Gastrocnemius medialis (tissue), 4 donors: ENCODE measurements around the gene PM20D2. TPM values are rescaled to one million over a fixed set of nuclear protein-coding genes. Genes with fewer than 3 reads are reported as not detected.

Experiments used
- ATAC-seq, 2 donors: fragments of 150-250 bp; one replicate each; pipeline ENCODE4 v1.9.1; 2016
- DNase-seq, 2 donors: peaks; one replicate each; pipeline ENCODE4 v3.0.0-alpha.2; 2019
- H3K27ac ChIP-seq, 4 donors: fragments of 200-600 bp; sonication (generic); 1 replicate in 1 of 4; 2 replicates in 3 of 4; pipeline ENCODE4 v1.5.1; 2016 to 2018; ENCODE audit warnings: mild to moderate bottlenecking in 2 of 4, moderate library complexity in 1 of 4
- H3K27me3 ChIP-seq, 3 donors: fragments of 200-600 bp; sonication (generic) in 2 of 3; 1 replicate in 1 of 3; 2 replicates in 2 of 3; pipeline versions ENCODE4 v1.5.1 to v1.6.0; 2016 to 2019; ENCODE audit warnings: mild to moderate bottlenecking in 1 of 3, moderate library complexity in 1 of 3
- H3K36me3 ChIP-seq, 2 donors: fragments of 200-600 bp; sonication (generic) in 1 of 2; one replicate each; pipeline ENCODE4 v1.5.1; 2017 to 2018
- H3K4me1 ChIP-seq, 2 donors: fragments of 200-600 bp; sonication (generic) in 1 of 2; one replicate each; pipeline ENCODE4 v1.5.1; 2016 to 2017; ENCODE audit warnings: mild to moderate bottlenecking in 2 of 2
- H3K4me3 ChIP-seq, 4 donors: fragments of 200-600 bp; sonication (generic) in 3 of 4; 1 replicate in 1 of 4; 2 replicates in 3 of 4; pipeline ENCODE4 v1.5.1; 2016 to 2019; ENCODE audit warnings: mild to moderate bottlenecking in 2 of 4
- H3K9me3 ChIP-seq, 3 donors: fragments of 200-600 bp; sonication (generic) in 2 of 3; 1 replicate in 1 of 3; 2 replicates in 2 of 3; pipeline ENCODE4 v1.5.1; 2016 to 2019
- POLR2A ChIP-seq, 2 donors: fragments of 450-650 bp; IDR thresholded peaks; one replicate each; pipeline ENCODE4 v1.6.1; 2017; ENCODE audit warnings: antibody characterized with exemption in 2 of 2, mild to moderate bottlenecking in 2 of 2, moderate library complexity in 2 of 2
- in situ Hi-C, 4 donors: fragments of 200-750 bp; cut with MboI; loops; one replicate each; pipeline versions ENCODE4 v1.15.0 to v1.8.0; 2017; ENCODE audit warnings: low sequenced_read_pairs in 4 of 4
- intact Hi-C: fragments of 100-400 bp; cut with DNase I; formaldehyde crosslinking; loops from one replicate; pipeline ENCODE4 v1.15.1; 2023; ENCODE audit warnings: low total_unique reads
- total RNA-seq, 4 donors: library from RNA; depleted of rRNA; stranded (reverse); fragments of >200 nt; gene quantifications; one replicate each; pipeline versions ENCODE4 v1.1.0 to v1.2.3, GENCODE V29; 2016
- TF ChIP-seq, protein P1 (sequence below), 5 experiments: fragments of 450-650 bp in 3 of 5; fragments of 200-600 bp in 2 of 5; sonication (generic) in 2 of 5; IDR thresholded peaks in 4 of 5; conservative IDR thresholded peaks in 1 of 5; 1 replicate in 4 of 5; 2 replicates in 1 of 5; pipeline ENCODE4 v1.5.1; 2016 to 2019; ENCODE audit warnings: antibody characterized with exemption in 5 of 5, mild to moderate bottlenecking in 3 of 5, moderate library complexity in 3 of 5

PM20D2 gene
- total RNA-seq, 4 donors from 2014 or later = 18.1 to 54.6 (median 26.3) TPM

DNA sequence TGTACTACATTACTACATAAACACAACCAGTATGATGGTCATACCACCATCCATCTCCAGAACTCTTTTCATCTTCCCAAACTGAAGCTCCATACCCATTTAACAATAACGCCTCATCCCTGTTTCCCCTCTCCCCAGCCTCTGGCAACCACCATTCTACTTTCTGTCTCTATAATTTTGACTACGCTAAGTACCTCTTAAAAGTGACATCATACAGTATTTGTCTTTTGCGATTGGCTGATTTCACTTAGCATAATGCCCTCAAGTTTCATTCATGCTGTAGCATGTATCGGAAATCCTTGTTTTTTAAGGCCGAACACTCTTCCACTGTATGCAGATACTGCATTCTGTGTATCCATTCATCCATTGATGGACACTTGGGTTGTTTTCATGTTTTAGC, 41.6 kb downstream of the PM20D2 start:
- H3K4me3 ChIP-seq = no peak overlapping the region
- no peaks in the 10 kb centered on the region for H3K27me3 ChIP-seq
- no peaks in the 10 kb centered on the region for H3K36me3 ChIP-seq
- no peak for ATAC-seq
- H3K4me1 ChIP-seq = peaks cover 8 to 18% of the 10 kb centered on the region in 2 donors
- no peaks in the 10 kb centered on the region for H3K9me3 ChIP-seq
- TF ChIP-seq, protein P1, sequence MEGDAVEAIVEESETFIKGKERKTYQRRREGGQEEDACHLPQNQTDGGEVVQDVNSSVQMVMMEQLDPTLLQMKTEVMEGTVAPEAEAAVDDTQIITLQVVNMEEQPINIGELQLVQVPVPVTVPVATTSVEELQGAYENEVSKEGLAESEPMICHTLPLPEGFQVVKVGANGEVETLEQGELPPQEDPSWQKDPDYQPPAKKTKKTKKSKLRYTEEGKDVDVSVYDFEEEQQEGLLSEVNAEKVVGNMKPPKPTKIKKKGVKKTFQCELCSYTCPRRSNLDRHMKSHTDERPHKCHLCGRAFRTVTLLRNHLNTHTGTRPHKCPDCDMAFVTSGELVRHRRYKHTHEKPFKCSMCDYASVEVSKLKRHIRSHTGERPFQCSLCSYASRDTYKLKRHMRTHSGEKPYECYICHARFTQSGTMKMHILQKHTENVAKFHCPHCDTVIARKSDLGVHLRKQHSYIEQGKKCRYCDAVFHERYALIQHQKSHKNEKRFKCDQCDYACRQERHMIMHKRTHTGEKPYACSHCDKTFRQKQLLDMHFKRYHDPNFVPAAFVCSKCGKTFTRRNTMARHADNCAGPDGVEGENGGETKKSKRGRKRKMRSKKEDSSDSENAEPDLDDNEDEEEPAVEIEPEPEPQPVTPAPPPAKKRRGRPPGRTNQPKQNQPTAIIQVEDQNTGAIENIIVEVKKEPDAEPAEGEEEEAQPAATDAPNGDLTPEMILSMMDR (IDR thresholded peaks at IDR 0.05 in 4 of 5, conservative IDR thresholded peaks at IDR 0.05 in 1 of 5) = no peak
- TF ChIP-seq POLR2A (IDR thresholded peaks at IDR 0.05) = no peak
- intact Hi-C loops = loop anchor here (1.0 to 2.0 kb wide), 4 partner anchors 25 to 153 kb away; partner anchors contain the start of gene PNRC1
- in situ Hi-C loops = no loop called here
- H3K27ac ChIP-seq = peak overlapping the region; percentile 76 to 95 (median 84)
- no peak for DNase-seq

GRCh38 chr6:89190741-89191140, 44.9 kb downstream of the PM20D2 start:
- Histone ChIP-seq H3K27ac (no peak overlapping the region), H3K9me3 (no peaks in the 10 kb centered on the region), H3K27me3 (no peaks in the 10 kb centered on the region), H3K36me3 (no peaks in the 10 kb centered on the region), H3K4me3 (no peak overlapping the region), H3K4me1 (peaks cover 4 to 13% of the 10 kb centered on the region in 2 donors)
- in situ Hi-C loops (no loop called here), intact Hi-C loops (no loop called here)
- no peak for ATAC-seq
- DNase-seq = no peak
- TF ChIP-seq, protein P1 (IDR thresholded peaks at IDR 0.05 in 4 of 5, conservative IDR thresholded peaks at IDR 0.05 in 1 of 5) = no peak
- TF ChIP-seq POLR2A (IDR thresholded peaks at IDR 0.05) = no peak

DNA sequence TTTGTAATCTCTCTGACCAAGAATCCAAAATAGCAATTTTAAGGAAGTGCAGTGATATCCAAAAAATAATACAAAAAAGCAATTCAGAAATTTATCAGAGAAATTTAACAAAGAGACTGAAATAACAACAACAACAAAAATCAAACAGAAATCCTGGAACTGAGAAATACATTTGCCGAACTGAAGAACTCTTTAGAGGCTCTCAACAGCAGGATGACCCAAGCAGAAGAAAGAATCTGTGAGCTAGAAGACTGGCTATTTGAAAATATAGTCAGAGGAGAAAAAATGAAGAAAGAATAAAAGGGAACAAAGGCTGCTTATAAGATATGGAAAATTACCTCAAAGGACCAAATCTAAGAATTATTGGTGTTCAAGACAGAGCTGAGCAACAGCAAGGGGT, 48.7 kb downstream of the PM20D2 start:
- Histone ChIP-seq H3K4me1 (no peaks in the 10 kb centered on the region), H3K27ac (no peak overlapping the region), H3K4me3 (no peak overlapping the region), H3K27me3 (no peaks in the 10 kb centered on the region), H3K9me3 (no peaks in the 10 kb centered on the region), H3K36me3 (no peaks in the 10 kb centered on the region)
- ATAC-seq (no peak), DNase-seq (no peak)
- in situ Hi-C loops (no loop called here), intact Hi-C loops (no loop called here)
- TF ChIP-seq, protein P1 (IDR thresholded peaks at IDR 0.05 in 4 of 5, conservative IDR thresholded peaks at IDR 0.05 in 1 of 5) = no peak
- TF ChIP-seq POLR2A (IDR thresholded peaks at IDR 0.05) = no peak

DNA sequence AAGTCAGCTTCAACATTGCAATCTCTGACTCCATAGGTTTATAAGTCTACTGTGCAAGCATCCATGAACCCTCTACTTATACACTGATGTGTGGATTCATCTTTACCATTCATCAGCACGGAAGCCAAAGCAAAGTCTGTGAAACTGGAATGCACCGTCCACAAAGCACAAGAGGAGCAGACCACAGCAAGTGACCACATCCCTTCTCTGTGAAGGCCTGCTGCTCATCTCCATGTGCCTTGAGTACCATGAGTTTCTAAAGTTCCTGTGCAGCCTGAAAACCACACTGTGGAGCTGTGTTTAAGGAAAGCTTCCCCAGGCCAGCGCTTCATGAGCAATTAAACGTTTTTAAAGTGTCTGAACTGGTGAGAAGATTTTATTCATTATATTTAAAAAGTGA, 51.3 kb downstream of the PM20D2 start:
- DNase-seq (no peak), ATAC-seq (no peak)
- no peaks in the 10 kb centered on the region for H3K36me3 ChIP-seq
- no peaks in the 10 kb centered on the region for H3K27me3 ChIP-seq
- no peak overlapping the region for H3K27ac ChIP-seq
- no peak overlapping the region for H3K4me3 ChIP-seq
- in situ Hi-C loops = no loop called here
- no peak for TF ChIP-seq POLR2A (IDR thresholded peaks at IDR 0.05)
- TF ChIP-seq, protein P1 (IDR thresholded peaks at IDR 0.05 in 4 of 5, conservative IDR thresholded peaks at IDR 0.05 in 1 of 5) = no peak
- intact Hi-C loops = no loop called here
- H3K4me1 ChIP-seq = no peaks in the 10 kb centered on the region
- H3K9me3 ChIP-seq = no peaks in the 10 kb centered on the region

- ATAC-seq (no peak), DNase-seq (no peak)
- no peak for TF ChIP-seq POLR2A (IDR thresholded peaks at IDR 0.05)
- TF ChIP-seq, protein P1 (IDR thresholded peaks at IDR 0.05 in 4 of 5, conservative IDR thresholded peaks at IDR 0.05 in 1 of 5) = no peak
These were observed 52.4 kb downstream of the PM20D2 start for GRCh38 chr6:89198235-89198634.

More at GRCh38 chr6:89198235-89198634, 52.4 kb downstream of the PM20D2 start:
- Histone ChIP-seq H3K27ac (no peak overlapping the region), H3K27me3 (no peaks in the 10 kb centered on the region), H3K9me3 (no peaks in the 10 kb centered on the region), H3K36me3 (no peaks in the 10 kb centered on the region), H3K4me1 (no peaks in the 10 kb centered on the region), H3K4me3 (no peak overlapping the region)
- intact Hi-C loops = no loop called here
- in situ Hi-C loops = no loop called here
